HCT116 (cell line): Measurements from ENCODE around the gene RNASEH2A. TPM values are rescaled to one million over a fixed set of nuclear protein-coding genes. Genes with fewer than 3 reads are reported as not detected.

Experiments
- ATAC-seq: fragments of 200-7000 bp; cut with Tn5 transposase; 2 replicates; pipeline ENCODE4 v1.9.1; 2020; ENCODE audit warnings: mild to moderate bottlenecking, moderate library complexity
- BruUV-seq: library from RNA; stranded (reverse); fragments of 400-500 nt; replicated peaks from 2 replicates; lab custom pipeline; 2021; lab: Mats Ljungman, UMichigan
- CTCF ChIA-PET: fragments of 300-600 bp; sonication (Branson Sonifier 250); formaldehyde crosslinking; loops from one replicate; lab custom pipeline; 2021; ENCODE audit warnings: antibody characterized with exemption; lab: Charles Lee
- POLR2A ChIA-PET: fragments of 300-600, 350-600 bp; sonication (Branson Sonifier 250); formaldehyde crosslinking; loops from one replicate; lab custom pipeline; 2021; ENCODE audit warnings: antibody characterized with exemption; lab: Charles Lee
- RAD21 ChIA-PET, 2 experiments: fragments of 300-600 bp; sonication (Branson Sonifier 250); formaldehyde crosslinking; loops; one replicate each; lab custom pipeline; 2023; ENCODE audit warnings: low total read pairs in 2 of 2; ENCODE audit not compliant: uncharacterized antibody in 2 of 2, unreplicated experiment in 2 of 2, low non-redundant PET in 1 of 2; lab: Charles Lee
- DNase-seq: peaks from one replicate; pipeline ENCODE4 v3.0.0-alpha.2; 2010; ENCODE audit warnings: low read depth, low spot score
- H2AFZ ChIP-seq: fragments of 200-600 bp; shearing (Covaris generic), sonication (generic); 2 replicates; pipeline ENCODE4 v1.6.1; 2017; ENCODE audit warnings: low read depth, mixed run types, mixed read lengths, antibody characterized with exemption, low read length; ENCODE audit not compliant: poor library complexity, severe bottlenecking
- H3K27ac ChIP-seq: 2 replicates; pipeline ENCODE4 v1.5.1; 2012; ENCODE audit warnings: low read depth, low read length
- H3K27me3 ChIP-seq: fragments of 200-600 bp; sonication (generic); 2 replicates; pipeline ENCODE4 v1.6.1; 2016; ENCODE audit warnings: mixed run types, low read length, mixed read lengths; ENCODE audit not compliant: insufficient read depth
- H3K36me3 ChIP-seq, 2 experiments: fragments of 200-500 bp in 1 of 2; fragments of 200-600 bp in 1 of 2; sonication (Bioruptor generic) in 1 of 2; sonication (generic) in 1 of 2; 2 replicates each; pipeline versions ENCODE4 v1.5.1 to v1.6.1; 2014 to 2016; ENCODE audit warnings: low read length in 2 of 2, inconsistent platforms in 1 of 2, mixed read lengths in 1 of 2, mixed run types in 1 of 2; ENCODE audit not compliant: insufficient read depth in 2 of 2, control insufficient read depth in 1 of 2
- H3K4me1 ChIP-seq, 2 experiments: fragments of 200-600 bp in 1 of 2; sonication (generic) in 1 of 2; 2 replicates each; pipeline versions ENCODE4 v1.5.1 to v1.6.1; 2012 to 2017; ENCODE audit warnings: low read length in 2 of 2, inconsistent platforms in 1 of 2, mild to moderate bottlenecking in 1 of 2, mixed read lengths in 1 of 2, mixed run types in 1 of 2, moderate library complexity in 1 of 2; ENCODE audit not compliant: insufficient read depth in 2 of 2, control insufficient read depth in 1 of 2
- H3K4me2 ChIP-seq: fragments of 200-600 bp; sonication (generic); 2 replicates; pipeline ENCODE4 v1.6.1; 2017; ENCODE audit warnings: mixed run types, low read length, mixed read lengths
- H3K4me3 ChIP-seq, 2 experiments: fragments of 200-600 bp in 1 of 2; sonication (generic) in 1 of 2; replicated peaks in 1 of 2; 2 replicates each; pipeline ENCODE4 v1.5.1; 2011 to 2016; ENCODE audit warnings: low read length in 2 of 2, control low read depth in 1 of 2, low read depth in 1 of 2, mild to moderate bottlenecking in 1 of 2, mixed read lengths in 1 of 2, mixed run types in 1 of 2
- H3K79me2 ChIP-seq: fragments of 200-600 bp; sonication (generic); 2 replicates; pipeline ENCODE4 v1.6.1; 2017; ENCODE audit warnings: mild to moderate bottlenecking, mixed run types, low read length, moderate library complexity, mixed read lengths; ENCODE audit not compliant: insufficient read depth
- H3K9ac ChIP-seq: fragments of 200-600 bp; sonication (generic); 2 replicates; pipeline ENCODE4 v1.6.1; 2016; ENCODE audit warnings: low read length, mixed read lengths
- H3K9me2 ChIP-seq: fragments of 200-600 bp; sonication (generic), shearing (Covaris generic); 2 replicates; pipeline ENCODE4 v1.6.1; 2017; ENCODE audit warnings: mixed run types, mild to moderate bottlenecking, moderate library complexity; ENCODE audit not compliant: insufficient read depth
- H3K9me3 ChIP-seq, 2 experiments: fragments of 200-500 bp in 1 of 2; fragments of 200-600 bp in 1 of 2; sonication (Bioruptor generic) in 1 of 2; sonication (generic) in 1 of 2; 2 replicates each; pipeline ENCODE4 v1.6.1; 2014 to 2017; ENCODE audit warnings: low read length in 2 of 2, mixed read lengths in 2 of 2, inconsistent platforms in 1 of 2, low read depth in 1 of 2, mild to moderate bottlenecking in 1 of 2, mixed run types in 1 of 2, moderate library complexity in 1 of 2; ENCODE audit not compliant: control insufficient read depth in 1 of 2, insufficient read depth in 1 of 2
- H4K20me1 ChIP-seq: fragments of 200-600 bp; sonication (generic), shearing (Covaris generic); 2 replicates; pipeline ENCODE4 v1.6.1; 2017; ENCODE audit warnings: mixed run types, mild to moderate bottlenecking, moderate library complexity; ENCODE audit not compliant: insufficient read depth
- CBX3 ChIP-seq: IDR thresholded peaks from 2 replicates; pipeline ENCODE4 v1.6.1; 2012; ENCODE audit warnings: low read depth
- CEBPB ChIP-seq: IDR thresholded peaks from 2 replicates; pipeline ENCODE4 v1.6.1; 2012; ENCODE audit warnings: low read depth
- CTCF ChIP-seq, 3 experiments: fragments of 200-600 bp in 1 of 3; sonication (generic) in 1 of 3; IDR thresholded peaks in 2 of 3; conservative IDR thresholded peaks in 1 of 3; 2 replicates each; pipeline ENCODE4 v1.5.1; 2012 to 2017; ENCODE audit warnings: low read depth in 2 of 3, low read length in 2 of 3, antibody characterized with exemption in 1 of 3, borderline replicate concordance in 1 of 3, control low read depth in 1 of 3, mild to moderate bottlenecking in 1 of 3, mixed read lengths in 1 of 3, mixed run types in 1 of 3, moderate library complexity in 1 of 3; ENCODE audit not compliant: insufficient read depth in 1 of 3
- EGR1 ChIP-seq: IDR thresholded peaks from 2 replicates; pipeline ENCODE4 v1.6.1; 2012; ENCODE audit warnings: low read depth
- ELF1 ChIP-seq: IDR thresholded peaks from 2 replicates; pipeline ENCODE4 v1.6.1; 2012; ENCODE audit warnings: low read depth, borderline replicate concordance
- EZH2phosphoT487 ChIP-seq: fragments of 200-600 bp; IDR thresholded peaks from 2 replicates; pipeline ENCODE4 v1.6.1; 2018; ENCODE audit warnings: antibody characterized with exemption, borderline replicate concordance
- JUND ChIP-seq: IDR thresholded peaks from 2 replicates; pipeline ENCODE4 v1.6.1; 2012
- MAX ChIP-seq: IDR thresholded peaks from 2 replicates; pipeline ENCODE4 v1.6.1; 2012
- POLR2A ChIP-seq: IDR thresholded peaks from 2 replicates; pipeline ENCODE4 v1.7.0; 2011; ENCODE audit warnings: borderline replicate concordance; ENCODE audit not compliant: insufficient read depth, insufficient read length; ENCODE audit errors: extremely low read depth
- POLR2AphosphoS5 ChIP-seq: IDR thresholded peaks from 2 replicates; pipeline ENCODE4 v1.6.1; 2011; ENCODE audit warnings: mild to moderate bottlenecking, low read depth, low read length, moderate library complexity
- SIN3A ChIP-seq: IDR thresholded peaks from 2 replicates; pipeline ENCODE4 v1.6.1; 2012; ENCODE audit warnings: low read depth
- SP1 ChIP-seq: IDR thresholded peaks from 2 replicates; pipeline ENCODE4 v1.6.1; 2012; ENCODE audit warnings: low read depth
- TCF7L2 ChIP-seq: IDR thresholded peaks from 2 replicates; pipeline ENCODE4 v1.7.0; 2011; ENCODE audit warnings: borderline replicate concordance, inconsistent platforms; ENCODE audit not compliant: insufficient read depth, insufficient read length; ENCODE audit errors: extremely low read depth
- YY1 ChIP-seq: IDR thresholded peaks from 2 replicates; pipeline ENCODE4 v1.6.1; 2011; ENCODE audit warnings: low read length, low read depth, moderate library complexity, mild to moderate bottlenecking; ENCODE audit not compliant: insufficient replicate concordance; ENCODE audit errors: extremely low read depth
- ZFX ChIP-seq: fragments of 450-650 bp; IDR thresholded peaks from 2 replicates; pipeline ENCODE4 v1.6.1; 2017
- intact Hi-C: fragments of 100-400 bp; cut with micrococcal nuclease; formaldehyde crosslinking; loops from 2 replicates; pipeline ENCODE4 v1.10.0; 2022
- total RNA-seq: library from RNA; stranded (reverse); gene quantifications from one replicate; pipeline ENCODE4 v1.2.1, GENCODE V29; 2021; ENCODE audit not compliant: unreplicated experiment

Gene RNASEH2A
- total RNA-seq, 1 experiment from 2014 or later: 54.5 TPM

DNA sequence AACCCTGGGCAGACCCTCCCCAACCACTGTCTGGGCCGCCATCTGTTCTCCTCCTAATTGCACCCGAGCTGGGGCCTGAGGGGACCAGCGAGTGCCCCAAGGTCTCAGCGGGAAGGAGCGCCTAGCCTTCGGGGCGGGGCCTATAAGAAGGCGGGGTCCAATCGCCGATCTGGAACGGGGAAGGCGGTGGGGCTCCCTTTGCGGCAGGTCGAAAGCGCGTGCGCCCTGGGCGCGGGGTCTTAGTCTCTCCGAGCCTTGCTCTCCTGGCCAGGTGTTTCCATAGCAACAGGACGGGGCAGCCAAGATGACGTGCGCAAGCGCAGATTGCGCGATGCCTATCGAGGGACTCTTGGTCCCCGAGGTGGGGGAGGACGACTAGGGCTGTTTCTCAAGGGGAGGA is 34.7 kb downstream of the RNASEH2A start:
- no peaks in the 10 kb centered on the region for H3K9me2 ChIP-seq
- no peak overlapping the region for H3K27ac ChIP-seq
- H3K79me2 ChIP-seq: peaks cover 36% of the 10 kb centered on the region; the same call in 1 of the 2 replicates
- H3K9me3 ChIP-seq: no peaks in the 10 kb centered on the region
- H3K4me2 ChIP-seq: peak overlapping the region; percentile 40
- DNase-seq (no peak), ATAC-seq (no peak)
- no peak overlapping the region for H3K9ac ChIP-seq
- CTCF ChIA-PET: no interaction called here
- no TSS peak for BruUV-seq
- no peaks in the 10 kb centered on the region for H4K20me1 ChIP-seq
- RAD21 ChIA-PET: no interaction called here
- TF ChIP-seq MAX (no peak), JUND (no peak), EZH2phosphoT487 (no peak), SIN3A (no peak), CBX3 (no peak), TCF7L2 (no peak), CEBPB (no peak), EGR1 (no peak), POLR2A (no peak), ZFX (no peak), CTCF (IDR thresholded peaks at IDR 0.05 in 2 of 3, conservative IDR thresholded peaks at IDR 0.05 in 1 of 3; ENCODE audit: borderline replicate concordance in 1 of 3, insufficient read depth in 1 of 3, low read depth in 2 of 3, low read length in 2 of 3) (no peak), POLR2AphosphoS5 (no peak), YY1 (no peak), SP1 (no peak), ELF1 (no peak)
- H3K4me3 ChIP-seq: no peak overlapping the region
- H3K27me3 ChIP-seq: no peaks in the 10 kb centered on the region
- no peak overlapping the region for H2AFZ ChIP-seq
- H3K4me1 ChIP-seq: peaks cover 29 to 52% of the 10 kb centered on the region in 2 experiments
- intact Hi-C loops: no loop called here
- POLR2A ChIA-PET: no interaction called here
- H3K36me3 ChIP-seq: peaks cover 5 to 6% of the 10 kb centered on the region in 2 experiments; a peak in 1 of 4 replicates
